ENCODE data around the gene DUSP8. TPM values are rescaled to one million over a fixed set of nuclear protein-coding genes. Genes with fewer than 3 reads are reported as not detected.

The DUSP8 gene
- total and polyA plus RNA-seq, 9 of the 15 experiments (the other 6 are each of a cell fraction or from before 2014, with no cell fraction given), result 0.14 to 2.0 (median 0.86) TPM; not detected in 2

DNA sequence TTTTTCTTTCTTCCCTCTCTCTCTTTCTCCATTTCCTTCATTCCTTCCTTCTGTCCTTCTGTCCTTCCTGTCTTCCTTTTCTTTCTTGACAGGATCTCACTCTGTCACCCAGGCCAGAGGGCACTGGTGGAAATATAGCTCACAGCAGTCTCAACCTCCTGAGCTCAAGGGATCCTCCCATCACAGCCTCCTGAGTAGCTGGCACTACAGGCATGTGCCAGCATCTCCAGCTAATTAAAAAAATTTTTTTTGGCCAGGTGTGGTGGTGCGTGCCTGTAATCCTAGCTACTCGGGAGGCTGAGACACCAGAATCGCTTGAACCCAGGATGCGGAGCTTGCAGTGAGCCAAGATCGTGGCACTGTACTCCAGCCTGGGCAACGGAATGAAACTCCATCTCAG, 4.8 kb upstream of the DUSP8 start:
- Histone ChIP-seq H3K4me3 (no peak overlapping the region), H3K36me3 (ENCODE audit: control insufficient read depth, insufficient read depth, low read length) (no peaks in the 10 kb centered on the region), H3K9ac (ENCODE audit: insufficient read depth in 1 of 2, low read depth in 2 of 2, low read length in 2 of 2) (no peak overlapping the region), H3K79me2 (ENCODE audit: control insufficient read depth, insufficient read depth, low read length) (no peaks in the 10 kb centered on the region), H3K9me3 (replicated peaks; ENCODE audit: control insufficient read depth, insufficient read depth, low read depth, low read length) (peaks cover 7% of the 10 kb centered on the region; the same call in 1 of the 2 replicates), H3K27me3 (ENCODE audit: control insufficient read depth in 2 of 2, insufficient read depth in 2 of 2, low read length in 2 of 2) (peaks cover 0 to 25% of the 10 kb centered on the region in 2 experiments; a peak in 3 of 5 replicates), H2AFZ (ENCODE audit: low read depth, low read length) (no peak overlapping the region), H3K4me2 (ENCODE audit: insufficient read depth, low read length) (no peak overlapping the region), H4K20me1 (replicated peaks; ENCODE audit: control insufficient read depth, insufficient read depth, low read length) (0 out of 2 replicates have a peak, but pooled peaks cover 3% of the 10 kb centered on the region), H3K27ac (ENCODE audit: extremely low read depth, low read depth, low read length) (no peak overlapping the region), H3K4me1 (replicated peaks in 1 of 2; ENCODE audit: control insufficient read depth in 2 of 2, insufficient read depth in 2 of 2, low read length in 2 of 2) (peaks cover 0 to 27% of the 10 kb centered on the region in 2 experiments; a peak in 3 of 5 replicates), H3K9me1 (ENCODE audit: control insufficient read depth, insufficient read depth, low read length) (no peaks in the 10 kb centered on the region)
- 20% methylated on average over 6 of the region's 6 CpGs for WGBS (ENCODE audit: insufficient coverage, low coverage, missing lambda C conversion rate)
- intact Hi-C loops (cut with micrococcal nuclease), result loop anchor here (5.0 to 10.0 kb wide), 3 partner anchors 60 to 462 kb away; no protein-coding TSS in a partner anchor
- BruUV-seq (replicated peaks), result no TSS peak
- in situ Hi-C loops (cut with MboI), result no loop called here
- TF ChIP-seq, protein P1, sequence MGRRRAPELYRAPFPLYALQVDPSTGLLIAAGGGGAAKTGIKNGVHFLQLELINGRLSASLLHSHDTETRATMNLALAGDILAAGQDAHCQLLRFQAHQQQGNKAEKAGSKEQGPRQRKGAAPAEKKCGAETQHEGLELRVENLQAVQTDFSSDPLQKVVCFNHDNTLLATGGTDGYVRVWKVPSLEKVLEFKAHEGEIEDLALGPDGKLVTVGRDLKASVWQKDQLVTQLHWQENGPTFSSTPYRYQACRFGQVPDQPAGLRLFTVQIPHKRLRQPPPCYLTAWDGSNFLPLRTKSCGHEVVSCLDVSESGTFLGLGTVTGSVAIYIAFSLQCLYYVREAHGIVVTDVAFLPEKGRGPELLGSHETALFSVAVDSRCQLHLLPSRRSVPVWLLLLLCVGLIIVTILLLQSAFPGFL (CRISPR knock-in tag; IDR thresholded peaks at IDR 0.05), result no peak
- TF ChIP-seq CCNT2 (IDR thresholded peaks at IDR 0.05; ENCODE audit: borderline replicate concordance, extremely low read depth, insufficient read length, low read depth, low read length) (no peak), ARNT (IDR thresholded peaks at IDR 0.05) (no peak), ZNF764 (CRISPR knock-in tag; IDR thresholded peaks at IDR 0.05; ENCODE audit: low read depth) (no peak), ZNF253 (CRISPR knock-in tag; conservative IDR thresholded peaks at IDR 0.05) (no peak), MYC (IDR thresholded peaks at IDR 0.05; ENCODE audit: low read depth, low read length) (no peak), MYC (CRISPR knock-in tag; IDR thresholded peaks at IDR 0.05; ENCODE audit: borderline replicate concordance, low read depth) (no peak), ZNF780A (CRISPR knock-in tag; IDR thresholded peaks at IDR 0.05) (no peak), COPS2 (conservative IDR thresholded peaks at IDR 0.05) (no peak)
- TF ChIP-seq, protein P2, sequence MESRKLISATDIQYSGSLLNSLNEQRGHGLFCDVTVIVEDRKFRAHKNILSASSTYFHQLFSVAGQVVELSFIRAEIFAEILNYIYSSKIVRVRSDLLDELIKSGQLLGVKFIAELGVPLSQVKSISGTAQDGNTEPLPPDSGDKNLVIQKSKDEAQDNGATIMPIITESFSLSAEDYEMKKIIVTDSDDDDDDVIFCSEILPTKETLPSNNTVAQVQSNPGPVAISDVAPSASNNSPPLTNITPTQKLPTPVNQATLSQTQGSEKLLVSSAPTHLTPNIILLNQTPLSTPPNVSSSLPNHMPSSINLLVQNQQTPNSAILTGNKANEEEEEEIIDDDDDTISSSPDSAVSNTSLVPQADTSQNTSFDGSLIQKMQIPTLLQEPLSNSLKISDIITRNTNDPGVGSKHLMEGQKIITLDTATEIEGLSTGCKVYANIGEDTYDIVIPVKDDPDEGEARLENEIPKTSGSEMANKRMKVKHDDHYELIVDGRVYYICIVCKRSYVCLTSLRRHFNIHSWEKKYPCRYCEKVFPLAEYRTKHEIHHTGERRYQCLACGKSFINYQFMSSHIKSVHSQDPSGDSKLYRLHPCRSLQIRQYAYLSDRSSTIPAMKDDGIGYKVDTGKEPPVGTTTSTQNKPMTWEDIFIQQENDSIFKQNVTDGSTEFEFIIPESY (CRISPR knock-in tag; IDR thresholded peaks at IDR 0.05), result no peak
- TF ChIP-seq, protein P3, sequence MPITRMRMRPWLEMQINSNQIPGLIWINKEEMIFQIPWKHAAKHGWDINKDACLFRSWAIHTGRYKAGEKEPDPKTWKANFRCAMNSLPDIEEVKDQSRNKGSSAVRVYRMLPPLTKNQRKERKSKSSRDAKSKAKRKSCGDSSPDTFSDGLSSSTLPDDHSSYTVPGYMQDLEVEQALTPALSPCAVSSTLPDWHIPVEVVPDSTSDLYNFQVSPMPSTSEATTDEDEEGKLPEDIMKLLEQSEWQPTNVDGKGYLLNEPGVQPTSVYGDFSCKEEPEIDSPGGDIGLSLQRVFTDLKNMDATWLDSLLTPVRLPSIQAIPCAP (CRISPR knock-in tag; IDR thresholded peaks at IDR 0.05; ENCODE audit: borderline replicate concordance), result no peak
- TF ChIP-seq, protein P4, sequence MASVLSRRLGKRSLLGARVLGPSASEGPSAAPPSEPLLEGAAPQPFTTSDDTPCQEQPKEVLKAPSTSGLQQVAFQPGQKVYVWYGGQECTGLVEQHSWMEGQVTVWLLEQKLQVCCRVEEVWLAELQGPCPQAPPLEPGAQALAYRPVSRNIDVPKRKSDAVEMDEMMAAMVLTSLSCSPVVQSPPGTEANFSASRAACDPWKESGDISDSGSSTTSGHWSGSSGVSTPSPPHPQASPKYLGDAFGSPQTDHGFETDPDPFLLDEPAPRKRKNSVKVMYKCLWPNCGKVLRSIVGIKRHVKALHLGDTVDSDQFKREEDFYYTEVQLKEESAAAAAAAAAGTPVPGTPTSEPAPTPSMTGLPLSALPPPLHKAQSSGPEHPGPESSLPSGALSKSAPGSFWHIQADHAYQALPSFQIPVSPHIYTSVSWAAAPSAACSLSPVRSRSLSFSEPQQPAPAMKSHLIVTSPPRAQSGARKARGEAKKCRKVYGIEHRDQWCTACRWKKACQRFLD (CRISPR knock-in tag; IDR thresholded peaks at IDR 0.05), result no peak
- TF ChIP-seq, protein P5, sequence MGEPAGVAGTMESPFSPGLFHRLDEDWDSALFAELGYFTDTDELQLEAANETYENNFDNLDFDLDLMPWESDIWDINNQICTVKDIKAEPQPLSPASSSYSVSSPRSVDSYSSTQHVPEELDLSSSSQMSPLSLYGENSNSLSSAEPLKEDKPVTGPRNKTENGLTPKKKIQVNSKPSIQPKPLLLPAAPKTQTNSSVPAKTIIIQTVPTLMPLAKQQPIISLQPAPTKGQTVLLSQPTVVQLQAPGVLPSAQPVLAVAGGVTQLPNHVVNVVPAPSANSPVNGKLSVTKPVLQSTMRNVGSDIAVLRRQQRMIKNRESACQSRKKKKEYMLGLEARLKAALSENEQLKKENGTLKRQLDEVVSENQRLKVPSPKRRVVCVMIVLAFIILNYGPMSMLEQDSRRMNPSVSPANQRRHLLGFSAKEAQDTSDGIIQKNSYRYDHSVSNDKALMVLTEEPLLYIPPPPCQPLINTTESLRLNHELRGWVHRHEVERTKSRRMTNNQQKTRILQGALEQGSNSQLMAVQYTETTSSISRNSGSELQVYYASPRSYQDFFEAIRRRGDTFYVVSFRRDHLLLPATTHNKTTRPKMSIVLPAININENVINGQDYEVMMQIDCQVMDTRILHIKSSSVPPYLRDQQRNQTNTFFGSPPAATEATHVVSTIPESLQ (CRISPR knock-in tag; IDR thresholded peaks at IDR 0.05), result no peak
- ATAC-seq, result no peak
- POLR2A ChIA-PET, result no interaction called here
- FAIRE-seq, result no peak
- CTCF ChIA-PET (ENCODE audit: low intra/inter-chr PET ratio), result no interaction called here
- no peak for DNase-seq (ENCODE audit: extremely low read depth in 1 of 4, low spot score in 3 of 4)
